HepG2 (cell line): ENCODE measurements around the gene TAGAP. TPM values are rescaled to one million over a fixed set of nuclear protein-coding genes. Genes with fewer than 3 reads are reported as not detected.

Source experiments
- ATAC-seq: fragments of 200-7000 bp; cut with Tn5 transposase; 3 replicates; pipeline ENCODE4 v1.9.1; 2020; ENCODE audit warnings: mild to moderate bottlenecking, moderate library complexity
- BruUV-seq: library from RNA; stranded (reverse); fragments of 400-500 nt; replicated peaks from 2 replicates; lab custom pipeline; 2021; lab: Mats Ljungman, UMichigan
- CTCF ChIA-PET: fragments of 300-600 bp; formaldehyde crosslinking; extraction: SDS; loops from one replicate; lab custom pipeline; 2021; ENCODE audit warnings: low total read pairs, inconsistent platforms, low intra/inter-chr PET ratio; lab: Yijun Ruan, JAX
- POLR2A ChIA-PET: fragments of 350-600 bp; sonication (Branson Sonifier 250); formaldehyde crosslinking; loops from one replicate; lab custom pipeline; 2020; ENCODE audit warnings: antibody characterized with exemption, inconsistent platforms; lab: Yijun Ruan, JAX
- DNase-seq: peaks from one replicate; pipeline ENCODE4 v3.0.0-alpha.2; 2015; ENCODE audit warnings: low spot score
- FAIRE-seq: peaks from 3 replicates; lab custom pipeline; 2011; peaks lifted over from hg19 to GRCh38; lab: Jason Lieb, UNC
- H2AFZ ChIP-seq: one replicate; pipeline ENCODE4 v1.6.1; 2011; ENCODE audit warnings: low read length, inconsistent platforms
- H3K27ac ChIP-seq: fragments of 300-600 bp; 3 replicates; pipeline ENCODE4 v1.8.0; 2011; ENCODE audit warnings: mixed run types, mild to moderate bottlenecking, mixed read lengths, low read length, inconsistent platforms; ENCODE audit not compliant: insufficient read depth; ENCODE audit errors: extremely low read length
- H3K27me3 ChIP-seq, 2 experiments: fragments of 200-600 bp in 1 of 2; 2 replicates in 1 of 2; 3 replicates in 1 of 2; pipeline versions ENCODE4 v1.6.0 to v1.8.0; 2011; ENCODE audit warnings: low read length in 2 of 2, mild to moderate bottlenecking in 2 of 2, moderate library complexity in 2 of 2, inconsistent platforms in 1 of 2; ENCODE audit not compliant: insufficient read depth in 2 of 2, control insufficient read depth in 1 of 2
- H3K36me3 ChIP-seq, 2 experiments: fragments of 200-600 bp in 1 of 2; replicated peaks in 1 of 2; 2 replicates in 1 of 2; 3 replicates in 1 of 2; pipeline versions ENCODE4 v1.5.1 to v1.8.0; 2011; ENCODE audit warnings: low read length in 2 of 2, inconsistent platforms in 1 of 2; ENCODE audit not compliant: insufficient read depth in 2 of 2, control insufficient read depth in 1 of 2
- H3K4me1 ChIP-seq: 2 replicates; pipeline ENCODE4 v1.5.1; 2012; ENCODE audit warnings: low read length, inconsistent platforms; ENCODE audit not compliant: insufficient read depth
- H3K4me2 ChIP-seq: 2 replicates; pipeline ENCODE4 v1.6.0; 2011; ENCODE audit warnings: low read depth, low read length, inconsistent platforms
- H3K4me3 ChIP-seq, 3 experiments: fragments of 200-600 bp in 1 of 3; sonication (generic), shearing (Covaris generic) in 1 of 3; replicated peaks in 1 of 3; 2 replicates each; pipeline ENCODE4 v1.5.1; 2011 to 2016; ENCODE audit warnings: low read length in 3 of 3, inconsistent platforms in 2 of 3, low read depth in 2 of 3, mild to moderate bottlenecking in 2 of 3, control low read depth in 1 of 3, mixed read lengths in 1 of 3; ENCODE audit not compliant: insufficient read depth in 1 of 3
- H3K79me2 ChIP-seq: one replicate; pipeline ENCODE4 v1.6.1; 2011; ENCODE audit warnings: low read length, inconsistent platforms; ENCODE audit not compliant: insufficient read depth
- H3K9ac ChIP-seq: 2 replicates; pipeline ENCODE4 v1.6.0; 2011; ENCODE audit warnings: mild to moderate bottlenecking, low read depth, low read length, inconsistent platforms; ENCODE audit not compliant: insufficient read depth
- H3K9me3 ChIP-seq: 2 replicates; pipeline ENCODE4 v1.5.1; 2012; ENCODE audit warnings: mild to moderate bottlenecking, low read length
- H4K20me1 ChIP-seq: 2 replicates; pipeline ENCODE4 v1.6.0; 2011; ENCODE audit warnings: inconsistent platforms, mild to moderate bottlenecking, low read length, moderate library complexity; ENCODE audit not compliant: insufficient read depth
- MAZ ChIP-seq, 2 experiments: sonication (generic) in 1 of 2; formaldehyde crosslinking in 1 of 2; IDR thresholded peaks; 2 replicates each; pipeline versions ENCODE4 v1.5.0 to v1.6.1; 2012 to 2020; ENCODE audit warnings: low read depth in 2 of 2, mild to moderate bottlenecking in 2 of 2, borderline replicate concordance in 1 of 2, improper control_type of control experiment in 1 of 2, low read length in 1 of 2, missing genetic modification reagents in 1 of 2, moderate library complexity in 1 of 2
- ZFP36L2 ChIP-seq: sonication (generic); formaldehyde crosslinking; IDR thresholded peaks from 2 replicates; pipeline ENCODE4 v1.4.0; 2020; ENCODE audit warnings: missing genetic modification reagents
- ZNF138 ChIP-seq: sonication (generic); formaldehyde crosslinking; IDR thresholded peaks from 2 replicates; pipeline ENCODE4 v1.5.0; 2020; ENCODE audit warnings: mild to moderate bottlenecking, low read depth, missing genetic modification reagents
- ZNF20 ChIP-seq: sonication (generic); formaldehyde crosslinking; IDR thresholded peaks from 2 replicates; pipeline ENCODE4 v1.4.0; 2020; ENCODE audit warnings: mild to moderate bottlenecking, moderate library complexity, missing genetic modification reagents
- ZNF224 ChIP-seq: sonication (generic); formaldehyde crosslinking; IDR thresholded peaks from 2 replicates; pipeline ENCODE4 v1.5.0; 2020; ENCODE audit warnings: mild to moderate bottlenecking, missing genetic modification reagents
- ZNF761 ChIP-seq: sonication (generic); formaldehyde crosslinking; conservative IDR thresholded peaks from 2 replicates; pipeline ENCODE4 v1.4.0; 2020; ENCODE audit warnings: mild to moderate bottlenecking, missing genetic modification reagents
- ZSCAN9 ChIP-seq: IDR thresholded peaks from 2 replicates; pipeline ENCODE4 v1.6.1; 2016; ENCODE audit warnings: borderline replicate concordance
- WGBS: methylation state at CpG from one replicate; pipeline ENCODE4 v1.1.6; 2017; ENCODE audit warnings: low lambda C conversion rate; 5-methylcytosine and 5-hydroxymethylcytosine counted together
- in situ Hi-C: cut with HindIII; loops from 2 replicates; pipeline ENCODE4 v1.10.0; 2017; ENCODE audit warnings: low pct_unique_long_range_greater_than_20kb; ENCODE audit not compliant: extremely low pct_ligation_motif_present
- intact Hi-C: fragments of 100-400 bp; cut with micrococcal nuclease; formaldehyde crosslinking; loops from one replicate; pipeline ENCODE4 v1.10.0; 2022; ENCODE audit not compliant: unreplicated experiment
- polyA plus RNA-seq, 8 experiments: library from polyadenylated mRNA; depleted of rRNA in 3 of 8; stranded (reverse) in 7 of 8; unstranded in 1 of 8; fragments of >200 nt; fragmentation: Illumina TruSeq in 4 of 8; extraction: Trizol in 4 of 8; gene quantifications; 2 replicates each; pipeline versions ENCODE4 v1.2.1 to v1.2.3, GENCODE V29; 2011 to 2016; ENCODE audit warnings: low read depth in 4 of 8, missing spikeins in 1 of 8, mixed read lengths in 1 of 8; ENCODE audit not compliant: insufficient read depth in 1 of 8
- total RNA-seq, 5 experiments: library from RNA; depleted of rRNA; stranded (reverse); fragments of >200 nt; fragmentation: Illumina TruSeq; extraction: Trizol; gene quantifications; 2 replicates each; pipeline ENCODE4 v1.2.3, GENCODE V29; 2016; ENCODE audit warnings: low read depth in 1 of 5
- TF ChIP-seq, protein P1 (sequence below): sonication (generic); formaldehyde crosslinking; IDR thresholded peaks from 2 replicates; pipeline ENCODE4 v1.5.0; 2020; ENCODE audit warnings: missing genetic modification reagents
- TF ChIP-seq, protein P2 (sequence below): sonication (generic); formaldehyde crosslinking; IDR thresholded peaks from 2 replicates; pipeline ENCODE4 v1.4.0; 2020; ENCODE audit warnings: mild to moderate bottlenecking, missing genetic modification reagents

The TAGAP gene
- total and polyA plus RNA-seq, 2 of the 13 experiments (the other 11 are each of a cell fraction or from before 2014, with no cell fraction given), result not detected

DNA sequence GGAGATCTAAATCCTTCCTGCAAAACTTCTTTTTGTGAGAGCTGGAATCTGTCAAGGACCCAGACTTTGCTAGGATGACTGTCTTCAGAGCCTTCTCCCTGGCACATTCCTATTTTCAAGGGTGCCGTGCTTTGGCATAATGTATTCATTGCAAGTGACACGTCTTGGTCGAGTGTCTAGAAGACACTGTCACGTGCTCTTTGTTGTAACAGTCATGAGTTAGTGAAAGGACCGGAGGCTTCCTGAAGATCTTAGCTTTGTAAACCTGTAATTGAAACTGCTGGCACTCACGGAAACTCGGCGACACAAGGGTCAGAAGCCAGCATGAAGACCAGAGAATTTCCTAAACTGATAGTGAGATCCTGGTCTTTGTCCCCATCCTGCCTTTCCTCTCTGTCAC is 19.7 kb upstream of the TAGAP start (continued):
- no peak for TF ChIP-seq ZNF224 (CRISPR knock-in tag)
- no peak for TF ChIP-seq MAZ (IDR thresholded peaks at IDR 0.05; ENCODE audit: borderline replicate concordance, low read depth, low read length)
- TF ChIP-seq MAZ (CRISPR knock-in tag; IDR thresholded peaks at IDR 0.05; ENCODE audit: low read depth), result no peak
- TF ChIP-seq ZFP36L2 (CRISPR knock-in tag), result no peak

GRCh38 chr6:159063549-159063948 is 18.8 kb upstream of the TAGAP start:
- Histone ChIP-seq H4K20me1 (no peaks in the 10 kb centered on the region), H3K9ac (no peak overlapping the region), H3K79me2 (no peaks in the 10 kb centered on the region), H3K27ac (no peak overlapping the region), H2AFZ (no peak overlapping the region), H3K4me1 (no peaks in the 10 kb centered on the region), H3K4me2 (no peak overlapping the region), H3K27me3 (peaks cover 5 to 80% of the 10 kb centered on the region in 2 experiments; a peak in 4 of 5 replicates), H3K9me3 (no peaks in the 10 kb centered on the region), H3K36me3 (no peaks in the 10 kb centered on the region), H3K4me3 (no peak overlapping the region)
- FAIRE-seq, result no peak
- in situ Hi-C loops (no loop called here), intact Hi-C loops (no loop called here)
- WGBS, result 3% methylated on average over 6 of the region's 6 CpGs
- ChIA-PET POLR2A (no interaction called here), CTCF (no interaction called here)
- ATAC-seq, result no peak
- TF ChIP-seq, protein P1, sequence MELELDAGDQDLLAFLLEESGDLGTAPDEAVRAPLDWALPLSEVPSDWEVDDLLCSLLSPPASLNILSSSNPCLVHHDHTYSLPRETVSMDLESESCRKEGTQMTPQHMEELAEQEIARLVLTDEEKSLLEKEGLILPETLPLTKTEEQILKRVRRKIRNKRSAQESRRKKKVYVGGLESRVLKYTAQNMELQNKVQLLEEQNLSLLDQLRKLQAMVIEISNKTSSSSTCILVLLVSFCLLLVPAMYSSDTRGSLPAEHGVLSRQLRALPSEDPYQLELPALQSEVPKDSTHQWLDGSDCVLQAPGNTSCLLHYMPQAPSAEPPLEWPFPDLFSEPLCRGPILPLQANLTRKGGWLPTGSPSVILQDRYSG, result no peak
- TF ChIP-seq ZNF138 (CRISPR knock-in tag), result no peak
- TF ChIP-seq ZNF761, result no peak
- TF ChIP-seq, protein P2, sequence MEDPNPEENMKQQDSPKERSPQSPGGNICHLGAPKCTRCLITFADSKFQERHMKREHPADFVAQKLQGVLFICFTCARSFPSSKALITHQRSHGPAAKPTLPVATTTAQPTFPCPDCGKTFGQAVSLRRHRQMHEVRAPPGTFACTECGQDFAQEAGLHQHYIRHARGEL (CRISPR knock-in tag), result no peak
- no peak for TF ChIP-seq ZSCAN9 (CRISPR knock-in tag)
- TF ChIP-seq ZNF20, result no peak
- DNase-seq, result no peak
- no TSS peak for BruUV-seq
